ENCODE measurements around the gene PDZRN3. TPM values are rescaled to one million over a fixed set of nuclear protein-coding genes. Genes with fewer than 3 reads are reported as not detected.
A peak's percentile ranks its signal among the peaks of the same experiment; 100 is the strongest.

PDZRN3 gene
- total and polyA plus RNA-seq, 12 donors, result 17.7 to 143 (median 74.6) TPM

- Histone ChIP-seq H3K4me3 (no peak overlapping the region), H3K9me3 (no peaks in the 10 kb centered on the region), H3K4me1 (no peaks in the 10 kb centered on the region), H3K27me3 (no peaks in the 10 kb centered on the region), H3K27ac (no peak overlapping the region), H3K36me3 (no peaks in the 10 kb centered on the region)
- DNase-seq, result no peak
- ATAC-seq, result no peak
- intact Hi-C loops (cut with DNase I), result no loop called here
- WGBS, 2 donors, result 82 to 91% methylated on average over 5 of the region's 5 CpGs
- TF ChIP-seq CTCF (IDR thresholded peaks at IDR 0.05), result no peak
Measured at GRCh38 chr3:73655197-73655596, 30.5 kb upstream of the PDZRN3 start.

GRCh38 chr3:73653877-73654276, 29.1 kb upstream of the PDZRN3 start:
- DNase-seq (no peak), ATAC-seq (no peak)
- 67 to 79% methylated on average over 1 of the region's 1 CpG for WGBS, 2 donors
- intact Hi-C loops (cut with DNase I), result no loop called here
- H3K4me1 ChIP-seq, result no peaks in the 10 kb centered on the region
- H3K27me3 ChIP-seq, result no peaks in the 10 kb centered on the region
- H3K36me3 ChIP-seq, result no peaks in the 10 kb centered on the region
- H3K9me3 ChIP-seq, result no peaks in the 10 kb centered on the region
- no peak overlapping the region for H3K27ac ChIP-seq
- no peak overlapping the region for H3K4me3 ChIP-seq
- TF ChIP-seq CTCF (IDR thresholded peaks at IDR 0.05), result no peak

- DNase-seq, result no peak
- Histone ChIP-seq H3K27me3 (no peaks in the 10 kb centered on the region), H3K36me3 (no peaks in the 10 kb centered on the region), H3K27ac (no peak overlapping the region), H3K4me1 (no peaks in the 10 kb centered on the region), H3K4me3 (no peak overlapping the region), H3K9me3 (no peaks in the 10 kb centered on the region)
- intact Hi-C loops (cut with DNase I), result no loop called here
- ATAC-seq, result no peak
- WGBS, 2 donors, result 62 to 63% methylated on average over 3 of the region's 3 CpGs
- no peak for TF ChIP-seq CTCF (IDR thresholded peaks at IDR 0.05)
Measured at GRCh38 chr3:73653351-73653750, 28.6 kb upstream of the PDZRN3 start.

- DNase-seq, result no peak
- no peak for ATAC-seq
- H3K9me3 ChIP-seq, result no peaks in the 10 kb centered on the region
- no peaks in the 10 kb centered on the region for H3K36me3 ChIP-seq
- no peak overlapping the region for H3K27ac ChIP-seq
- no peak for TF ChIP-seq CTCF (IDR thresholded peaks at IDR 0.05)
- no peaks in the 10 kb centered on the region for H3K27me3 ChIP-seq
- intact Hi-C loops (cut with DNase I), result no loop called here
- 79 to 89% methylated on average over 3 of the region's 3 CpGs for WGBS, 2 donors
- H3K4me3 ChIP-seq, result no peak overlapping the region
- H3K4me1 ChIP-seq, result no peaks in the 10 kb centered on the region
Measured at GRCh38 chr3:73652896-73653295, 28.2 kb upstream of the PDZRN3 start.

GRCh38 chr3:73637042-73637441, 12.3 kb upstream of the PDZRN3 start:
- Histone ChIP-seq H3K36me3 (no peaks in the 10 kb centered on the region), H3K4me3 (no peak overlapping the region), H3K9me3 (no peaks in the 10 kb centered on the region), H3K4me1 (no peaks in the 10 kb centered on the region), H3K27me3 (no peaks in the 10 kb centered on the region), H3K27ac (no peak overlapping the region)
- intact Hi-C loops (cut with DNase I), result loop anchor here in 1 of 10 donors (10.0 kb wide), 1 partner anchor 198 kb away; no protein-coding TSS in a partner anchor
- DNase-seq (no peak), ATAC-seq (peak in 1 of 8 donors; percentile 18)
- TF ChIP-seq CTCF (IDR thresholded peaks at IDR 0.05), result no peak
